HepG2 (cell line): Measurements from ENCODE around the gene PHKG2. TPM values are rescaled to one million over a fixed set of nuclear protein-coding genes. Genes with fewer than 3 reads are reported as not detected.
A peak's percentile ranks its signal among the peaks of the same experiment; 100 is the strongest.

Experiments used
- ATAC-seq: fragments of 200-7000 bp; cut with Tn5 transposase; 3 replicates; pipeline ENCODE4 v1.9.1; 2020; ENCODE audit warnings: mild to moderate bottlenecking, moderate library complexity
- BruUV-seq: library from RNA; stranded (reverse); fragments of 400-500 nt; replicated peaks from 2 replicates; lab custom pipeline; 2021; lab: Mats Ljungman, UMichigan
- CTCF ChIA-PET: fragments of 300-600 bp; formaldehyde crosslinking; extraction: SDS; loops from one replicate; lab custom pipeline; 2021; ENCODE audit warnings: low total read pairs, inconsistent platforms, low intra/inter-chr PET ratio; lab: Yijun Ruan, JAX
- POLR2A ChIA-PET: fragments of 350-600 bp; sonication (Branson Sonifier 250); formaldehyde crosslinking; loops from one replicate; lab custom pipeline; 2020; ENCODE audit warnings: antibody characterized with exemption, inconsistent platforms; lab: Yijun Ruan, JAX
- DNase-seq: peaks from one replicate; pipeline ENCODE4 v3.0.0-alpha.2; 2015; ENCODE audit warnings: low spot score
- FAIRE-seq: peaks from 3 replicates; lab custom pipeline; 2011; peaks lifted over from hg19 to GRCh38; lab: Jason Lieb, UNC
- H2AFZ ChIP-seq: one replicate; pipeline ENCODE4 v1.6.1; 2011; ENCODE audit warnings: low read length, inconsistent platforms
- H3K27ac ChIP-seq: fragments of 300-600 bp; 3 replicates; pipeline ENCODE4 v1.8.0; 2011; ENCODE audit warnings: mixed run types, mild to moderate bottlenecking, mixed read lengths, low read length, inconsistent platforms; ENCODE audit not compliant: insufficient read depth; ENCODE audit errors: extremely low read length
- H3K27me3 ChIP-seq, 2 experiments: fragments of 200-600 bp in 1 of 2; 2 replicates in 1 of 2; 3 replicates in 1 of 2; pipeline versions ENCODE4 v1.6.0 to v1.8.0; 2011; ENCODE audit warnings: low read length in 2 of 2, mild to moderate bottlenecking in 2 of 2, moderate library complexity in 2 of 2, inconsistent platforms in 1 of 2; ENCODE audit not compliant: insufficient read depth in 2 of 2, control insufficient read depth in 1 of 2
- H3K36me3 ChIP-seq, 2 experiments: fragments of 200-600 bp in 1 of 2; replicated peaks in 1 of 2; 2 replicates in 1 of 2; 3 replicates in 1 of 2; pipeline versions ENCODE4 v1.5.1 to v1.8.0; 2011; ENCODE audit warnings: low read length in 2 of 2, inconsistent platforms in 1 of 2; ENCODE audit not compliant: insufficient read depth in 2 of 2, control insufficient read depth in 1 of 2
- H3K4me1 ChIP-seq: 2 replicates; pipeline ENCODE4 v1.5.1; 2012; ENCODE audit warnings: low read length, inconsistent platforms; ENCODE audit not compliant: insufficient read depth
- H3K4me2 ChIP-seq: 2 replicates; pipeline ENCODE4 v1.6.0; 2011; ENCODE audit warnings: low read depth, low read length, inconsistent platforms
- H3K4me3 ChIP-seq, 3 experiments: fragments of 200-600 bp in 1 of 3; sonication (generic), shearing (Covaris generic) in 1 of 3; replicated peaks in 1 of 3; 2 replicates each; pipeline ENCODE4 v1.5.1; 2011 to 2016; ENCODE audit warnings: low read length in 3 of 3, inconsistent platforms in 2 of 3, low read depth in 2 of 3, mild to moderate bottlenecking in 2 of 3, control low read depth in 1 of 3, mixed read lengths in 1 of 3; ENCODE audit not compliant: insufficient read depth in 1 of 3
- H3K79me2 ChIP-seq: one replicate; pipeline ENCODE4 v1.6.1; 2011; ENCODE audit warnings: low read length, inconsistent platforms; ENCODE audit not compliant: insufficient read depth
- H3K9ac ChIP-seq: 2 replicates; pipeline ENCODE4 v1.6.0; 2011; ENCODE audit warnings: mild to moderate bottlenecking, low read depth, low read length, inconsistent platforms; ENCODE audit not compliant: insufficient read depth
- H3K9me3 ChIP-seq: 2 replicates; pipeline ENCODE4 v1.5.1; 2012; ENCODE audit warnings: mild to moderate bottlenecking, low read length
- H4K20me1 ChIP-seq: 2 replicates; pipeline ENCODE4 v1.6.0; 2011; ENCODE audit warnings: inconsistent platforms, mild to moderate bottlenecking, low read length, moderate library complexity; ENCODE audit not compliant: insufficient read depth
- AGO2 ChIP-seq: fragments of 200-400 bp; formaldehyde crosslinking; optimal IDR thresholded peaks from 2 replicates; pipeline ENCODE3; 2017; ENCODE audit warnings: mild to moderate bottlenecking, low read depth, low read length, moderate library complexity
- DZIP1 ChIP-seq: sonication (generic); formaldehyde crosslinking; IDR thresholded peaks from 2 replicates; pipeline ENCODE4 v1.5.0; 2020; ENCODE audit warnings: mild to moderate bottlenecking, missing genetic modification reagents
- HOXA5 ChIP-seq: sonication (generic); formaldehyde crosslinking; IDR thresholded peaks from 2 replicates; pipeline ENCODE4 v1.4.0; 2020; ENCODE audit warnings: missing genetic modification reagents
- MLLT10 ChIP-seq: sonication (generic); formaldehyde crosslinking; IDR thresholded peaks from 2 replicates; pipeline ENCODE4 v1.4.0; 2020; ENCODE audit warnings: missing genetic modification reagents
- NR2F6 ChIP-seq, 2 experiments: IDR thresholded peaks; 2 replicates each; pipeline ENCODE4 v1.6.1; 2016; ENCODE audit warnings: antibody characterized with exemption in 1 of 2, mild to moderate bottlenecking in 1 of 2
- RBFOX2 ChIP-seq: fragments of 200-400 bp; formaldehyde crosslinking; IDR thresholded peaks from 2 replicates; pipeline ENCODE4 v1.6.1; 2017; ENCODE audit warnings: low read depth, mild to moderate bottlenecking, low read length
- ZNF687 ChIP-seq: sonication (generic); formaldehyde crosslinking; IDR thresholded peaks from 2 replicates; pipeline ENCODE4 v1.5.1; 2020; ENCODE audit warnings: mild to moderate bottlenecking, missing genetic modification reagents, moderate library complexity
- WGBS: methylation state at CpG from one replicate; pipeline ENCODE4 v1.1.6; 2017; ENCODE audit warnings: low lambda C conversion rate; 5-methylcytosine and 5-hydroxymethylcytosine counted together
- in situ Hi-C: cut with HindIII; loops from 2 replicates; pipeline ENCODE4 v1.10.0; 2017; ENCODE audit warnings: low pct_unique_long_range_greater_than_20kb; ENCODE audit not compliant: extremely low pct_ligation_motif_present
- intact Hi-C: fragments of 100-400 bp; cut with micrococcal nuclease; formaldehyde crosslinking; loops from one replicate; pipeline ENCODE4 v1.10.0; 2022; ENCODE audit not compliant: unreplicated experiment
- polyA plus RNA-seq, 8 experiments: library from polyadenylated mRNA; depleted of rRNA in 3 of 8; stranded (reverse) in 7 of 8; unstranded in 1 of 8; fragments of >200 nt; fragmentation: Illumina TruSeq in 4 of 8; extraction: Trizol in 4 of 8; gene quantifications; 2 replicates each; pipeline versions ENCODE4 v1.2.1 to v1.2.3, GENCODE V29; 2011 to 2016; ENCODE audit warnings: low read depth in 4 of 8, missing spikeins in 1 of 8, mixed read lengths in 1 of 8; ENCODE audit not compliant: insufficient read depth in 1 of 8
- total RNA-seq, 5 experiments: library from RNA; depleted of rRNA; stranded (reverse); fragments of >200 nt; fragmentation: Illumina TruSeq; extraction: Trizol; gene quantifications; 2 replicates each; pipeline ENCODE4 v1.2.3, GENCODE V29; 2016; ENCODE audit warnings: low read depth in 1 of 5
- TF ChIP-seq, protein P1 (sequence below): sonication (generic); formaldehyde crosslinking; IDR thresholded peaks from 2 replicates; pipeline ENCODE4 v1.4.0; 2020; ENCODE audit warnings: missing genetic modification reagents

PHKG2 gene
- total and polyA plus RNA-seq, 2 of the 13 experiments (the other 11 are each of a cell fraction or from before 2014, with no cell fraction given) = 37.4 to 42.1 TPM

GRCh38 chr16:30782486-30783279, 34.5 kb downstream of the PHKG2 start:
- in situ Hi-C loops (no loop called here), intact Hi-C loops (no loop called here)
- no TSS peak for BruUV-seq

More at GRCh38 chr16:30782486-30783279, 34.5 kb downstream of the PHKG2 start:
- ChIA-PET POLR2A (interaction anchor here (1.3 to 4.2 kb wide), 2 partner anchors 24 to 32 kb away, joined by 4 to 30 read pairs; no protein-coding TSS in a partner anchor), CTCF (no interaction called here)
- 98% methylated on average over 61 of the region's 63 CpGs for WGBS
- DNase-seq (no peak), FAIRE-seq (no peak), ATAC-seq (no peak)
- no peak overlapping the region for H3K4me3 ChIP-seq
- H3K36me3 ChIP-seq = peaks cover 19 to 29% of the 10 kb centered on the region in 2 experiments
- H3K4me2 ChIP-seq = no peak overlapping the region
- no peak overlapping the region for H3K27ac ChIP-seq
- no peaks in the 10 kb centered on the region; a peak in 1 of 5 replicates for H3K27me3 ChIP-seq
- no peaks in the 10 kb centered on the region; the same call in 1 of the 2 replicates for H4K20me1 ChIP-seq
- H3K4me1 ChIP-seq = peaks cover 26% of the 10 kb centered on the region
- H2AFZ ChIP-seq = no peak overlapping the region
- H3K9me3 ChIP-seq = no peaks in the 10 kb centered on the region
- peaks cover 26% of the 10 kb centered on the region for H3K79me2 ChIP-seq
- TF ChIP-seq, protein P1, sequence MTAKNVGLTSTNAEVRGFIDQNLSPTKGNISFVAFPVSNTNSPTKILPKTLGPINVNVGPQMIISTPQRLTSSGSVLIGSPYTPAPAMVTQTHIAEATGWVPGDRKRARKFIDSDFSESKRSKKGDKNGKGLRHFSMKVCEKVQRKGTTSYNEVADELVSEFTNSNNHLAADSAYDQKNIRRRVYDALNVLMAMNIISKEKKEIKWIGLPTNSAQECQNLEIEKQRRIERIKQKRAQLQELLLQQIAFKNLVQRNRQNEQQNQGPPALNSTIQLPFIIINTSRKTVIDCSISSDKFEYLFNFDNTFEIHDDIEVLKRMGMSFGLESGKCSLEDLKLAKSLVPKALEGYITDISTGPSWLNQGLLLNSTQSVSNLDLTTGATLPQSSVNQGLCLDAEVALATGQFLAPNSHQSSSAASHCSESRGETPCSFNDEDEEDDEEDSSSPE = no peak
- TF ChIP-seq RBFOX2 = peak; percentile 27; the same call in 1 of the 2 replicates
- 0 out of 2 replicates have a peak, but pooled peaks have one; percentile 44 for TF ChIP-seq MLLT10 (CRISPR knock-in tag)
- TF ChIP-seq NR2F6 (IDR thresholded peaks at IDR 0.05) = no peak
- no peak for TF ChIP-seq NR2F6 (CRISPR knock-in tag; IDR thresholded peaks at IDR 0.05)
- TF ChIP-seq DZIP1 (CRISPR knock-in tag) = no peak
- TF ChIP-seq HOXA5 (CRISPR knock-in tag) = no peak
- TF ChIP-seq ZNF687 (CRISPR knock-in tag) = 0 out of 2 replicates have a peak, but pooled peaks have one; percentile 2
- TF ChIP-seq AGO2 = peak; percentile 4
- H3K9ac ChIP-seq = no peak overlapping the region
